ENCODE results near the gene KIF3C. TPM values are rescaled to one million over a fixed set of nuclear protein-coding genes. Genes with fewer than 3 reads are reported as not detected.
A peak's percentile ranks its signal among the peaks of the same experiment; 100 is the strongest.
"Not testable (repeated sequence)": the region's sequence is repeated elsewhere in the genome, so short reads cannot be mapped to it uniquely, and the experiment has no call there.

Gene KIF3C
- total RNA-seq, 1 experiment from 2014 or later: 55.7 TPM

DNA sequence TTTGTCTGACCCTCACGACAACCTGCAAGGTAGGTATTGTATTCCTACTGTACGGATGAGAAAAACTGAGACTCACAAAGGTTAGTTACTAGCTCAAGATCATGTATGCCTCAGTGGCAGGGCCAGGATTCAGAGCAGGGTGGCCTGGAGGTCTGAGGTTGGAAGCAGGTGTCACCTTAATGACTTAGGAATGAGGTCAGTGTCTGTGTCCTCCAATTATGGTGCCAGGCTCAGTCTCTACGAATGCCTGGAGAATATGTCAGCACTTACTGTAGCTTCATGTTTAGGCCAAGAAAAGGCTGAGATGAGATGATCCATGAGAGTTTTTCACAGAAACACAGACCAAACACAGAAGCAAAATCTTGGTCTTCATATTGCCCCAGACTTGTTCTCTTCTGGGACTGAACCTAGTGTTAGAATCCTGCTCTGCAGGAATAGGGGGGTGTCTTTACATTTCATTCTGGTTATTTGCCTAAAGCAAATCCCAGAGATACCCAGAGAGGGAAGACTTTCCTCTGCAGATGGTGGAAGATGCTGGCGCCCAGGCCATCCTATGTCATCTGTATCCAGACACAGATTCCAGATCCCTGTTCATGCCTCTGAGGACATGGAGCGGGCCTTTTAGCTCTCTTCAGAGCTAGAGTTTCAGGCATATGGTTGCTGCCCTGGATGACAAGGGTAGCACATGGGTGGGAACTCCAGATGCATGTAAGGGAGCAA lies 35.3 kb upstream of the KIF3C start:
- Histone ChIP-seq H3K4me3 (ENCODE audit: low read depth in 2 of 2, low read length in 2 of 2) (no peak overlapping the region), H3K27me3 (ENCODE audit: control insufficient read depth, insufficient read depth, low read length) (no peaks in the 10 kb centered on the region), H3K36me3 (ENCODE audit: control insufficient read depth, insufficient read depth, low read length) (no peaks in the 10 kb centered on the region), H3K9me3 (ENCODE audit: control insufficient read depth, insufficient read depth, low read depth, low read length) (no peaks in the 10 kb centered on the region), H3K27ac (ENCODE audit: low read length) (peak overlapping the region; percentile 55), H3K4me1 (ENCODE audit: control insufficient read depth, insufficient read depth, low read length) (peaks cover 28% of the 10 kb centered on the region)
- intact Hi-C loops (cut with micrococcal nuclease; ENCODE audit: unreplicated experiment): no loop called here
- in situ Hi-C loops (cut with HindIII; ENCODE audit: low pct_unique_long_range_greater_than_20kb, low sequenced_read_pairs): no loop called here
- DNase-seq (ENCODE audit: low read depth, low spot score) (no peak), ATAC-seq (peak; percentile 57)
- TF ChIP-seq TCF7L2 (IDR thresholded peaks at IDR 0.05; ENCODE audit: low read depth, low read length): no peak
- TF ChIP-seq SIN3A (IDR thresholded peaks at IDR 0.05; ENCODE audit: borderline replicate concordance, insufficient read depth, low read depth, low read length): no peak
- TF ChIP-seq, protein P1, sequence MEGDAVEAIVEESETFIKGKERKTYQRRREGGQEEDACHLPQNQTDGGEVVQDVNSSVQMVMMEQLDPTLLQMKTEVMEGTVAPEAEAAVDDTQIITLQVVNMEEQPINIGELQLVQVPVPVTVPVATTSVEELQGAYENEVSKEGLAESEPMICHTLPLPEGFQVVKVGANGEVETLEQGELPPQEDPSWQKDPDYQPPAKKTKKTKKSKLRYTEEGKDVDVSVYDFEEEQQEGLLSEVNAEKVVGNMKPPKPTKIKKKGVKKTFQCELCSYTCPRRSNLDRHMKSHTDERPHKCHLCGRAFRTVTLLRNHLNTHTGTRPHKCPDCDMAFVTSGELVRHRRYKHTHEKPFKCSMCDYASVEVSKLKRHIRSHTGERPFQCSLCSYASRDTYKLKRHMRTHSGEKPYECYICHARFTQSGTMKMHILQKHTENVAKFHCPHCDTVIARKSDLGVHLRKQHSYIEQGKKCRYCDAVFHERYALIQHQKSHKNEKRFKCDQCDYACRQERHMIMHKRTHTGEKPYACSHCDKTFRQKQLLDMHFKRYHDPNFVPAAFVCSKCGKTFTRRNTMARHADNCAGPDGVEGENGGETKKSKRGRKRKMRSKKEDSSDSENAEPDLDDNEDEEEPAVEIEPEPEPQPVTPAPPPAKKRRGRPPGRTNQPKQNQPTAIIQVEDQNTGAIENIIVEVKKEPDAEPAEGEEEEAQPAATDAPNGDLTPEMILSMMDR (IDR thresholded peaks at IDR 0.05): no peak
- TF ChIP-seq REST (IDR thresholded peaks at IDR 0.05; ENCODE audit: insufficient read depth in 1 of 2, low read depth in 2 of 2, low read length in 1 of 2): no peak
- TF ChIP-seq POLR2AphosphoS5 (IDR thresholded peaks at IDR 0.05; ENCODE audit: low read depth, low read length): no peak
- CTCF ChIA-PET: interaction anchor here (0.6 to 0.9 kb wide), 2 partner anchors 9 to 20 kb away, joined by 4 read pairs; no protein-coding TSS in a partner anchor
- no TSS peak for BruUV-seq (replicated peaks)
- POLR2A ChIA-PET: interaction anchor here (0.5 to 0.6 kb wide), 4 partner anchors 74 to 394 kb away, joined by 5 to 7 read pairs (median 6); partner anchors contain the start of gene ASXL2

- POLR2A ChIA-PET: interaction anchor here (0.5 kb wide), 1 partner anchor 108 kb away, joined by 3 read pairs; no protein-coding TSS in a partner anchor
- H3K4me3 ChIP-seq (ENCODE audit: low read depth in 2 of 2, low read length in 2 of 2); ATAC-seq; in situ Hi-C loops (cut with HindIII; ENCODE audit: low pct_unique_long_range_greater_than_20kb, low sequenced_read_pairs); BruUV-seq (replicated peaks); H3K27me3 ChIP-seq (ENCODE audit: control insufficient read depth, insufficient read depth, low read length); DNase-seq (ENCODE audit: low read depth, low spot score); intact Hi-C loops (cut with micrococcal nuclease; ENCODE audit: unreplicated experiment); H3K9me3 ChIP-seq (ENCODE audit: control insufficient read depth, insufficient read depth, low read depth, low read length); H3K36me3 ChIP-seq (ENCODE audit: control insufficient read depth, insufficient read depth, low read length): not testable (repeated sequence)
- peak overlapping the region; percentile 45; the same call in 1 of the 2 replicates for H3K27ac ChIP-seq (ENCODE audit: low read length)
- peaks cover 37% of the 10 kb centered on the region for H3K4me1 ChIP-seq (ENCODE audit: control insufficient read depth, insufficient read depth, low read length)
- CTCF ChIA-PET: interaction anchor here (0.9 kb wide), 1 partner anchor 19 kb away, joined by 4 read pairs; no protein-coding TSS in a partner anchor
These were observed 34.4 kb upstream of the KIF3C start for GRCh38 chr2:26016706-26017045.

All from Panc1 (cell line).